Skin epidermis (tissue), 12 donors: ENCODE measurements around the gene PPP1R15B.
A peak's percentile ranks its signal among the peaks of the same experiment; 100 is the strongest.
"Not testable (repeated sequence)": the region's sequence is repeated elsewhere in the genome, so short reads cannot be mapped to it uniquely, and the experiment has no call there.

ENCODE experiments used
- H3K27ac ChIP-seq, 21 experiments: fragments of 200-600 bp; sonication (generic) in 11 of 21; one replicate each; pipeline ENCODE4 v1.5.0; 2020; ENCODE audit warnings: mild to moderate bottlenecking in 3 of 21, inconsistent platforms in 2 of 21, moderate library complexity in 2 of 21
- H3K4me3 ChIP-seq, 7 experiments: fragments of 200-600 bp; sonication (generic) in 2 of 7; one replicate each; pipeline ENCODE4 v1.5.0; 2020; ENCODE audit warnings: inconsistent platforms in 2 of 7, mild to moderate bottlenecking in 2 of 7, moderate library complexity in 1 of 7

The PPP1R15B gene

DNA sequence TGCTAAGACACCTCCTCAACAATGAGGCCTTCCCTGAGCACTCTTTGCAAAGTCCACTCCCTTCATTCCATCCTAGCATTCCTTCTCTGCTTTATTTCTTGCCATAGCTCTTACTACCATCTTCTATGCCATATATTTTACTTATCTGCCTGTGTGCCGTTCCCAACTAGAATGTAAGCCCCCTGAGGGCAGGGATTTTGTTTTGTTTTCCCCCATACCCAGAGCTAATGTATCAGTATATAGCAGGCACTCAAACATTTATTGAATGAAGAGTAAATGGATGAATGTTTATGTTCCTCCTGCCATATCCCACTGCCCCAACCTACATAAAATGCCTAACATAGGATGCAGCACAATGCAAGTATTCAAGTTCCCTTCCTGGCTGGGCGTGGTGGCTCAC lies 14.9 kb upstream of the PPP1R15B start:
- no peak overlapping the region for H3K4me3 ChIP-seq
- peak overlapping the region in 4 of 21 experiments; percentile 9 to 52 (median 32) for H3K27ac ChIP-seq

DNA sequence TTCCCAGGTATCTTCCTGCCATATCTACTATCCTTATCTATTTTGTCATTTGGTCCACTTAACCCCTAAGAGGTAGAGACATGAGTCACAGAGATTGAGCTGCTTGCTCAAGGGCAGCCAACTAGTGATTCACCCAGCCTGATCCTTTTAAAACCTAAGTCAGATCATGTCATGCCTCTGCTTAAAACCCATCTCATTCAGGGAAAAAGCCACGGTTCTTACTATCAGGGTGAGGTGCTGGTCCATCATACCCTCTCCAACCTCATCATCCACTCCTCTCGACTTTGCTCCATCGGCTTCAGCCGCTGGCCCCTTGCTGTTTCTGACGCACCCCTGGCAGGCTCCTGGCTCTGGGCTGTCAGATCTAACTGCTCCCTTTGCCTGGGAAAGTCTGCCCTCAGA lies 14.4 kb upstream of the PPP1R15B start:
- Histone ChIP-seq H3K27ac (peak overlapping the region in 4 of 21 experiments; percentile 9 to 52 (median 32)), H3K4me3 (no peak overlapping the region)

DNA sequence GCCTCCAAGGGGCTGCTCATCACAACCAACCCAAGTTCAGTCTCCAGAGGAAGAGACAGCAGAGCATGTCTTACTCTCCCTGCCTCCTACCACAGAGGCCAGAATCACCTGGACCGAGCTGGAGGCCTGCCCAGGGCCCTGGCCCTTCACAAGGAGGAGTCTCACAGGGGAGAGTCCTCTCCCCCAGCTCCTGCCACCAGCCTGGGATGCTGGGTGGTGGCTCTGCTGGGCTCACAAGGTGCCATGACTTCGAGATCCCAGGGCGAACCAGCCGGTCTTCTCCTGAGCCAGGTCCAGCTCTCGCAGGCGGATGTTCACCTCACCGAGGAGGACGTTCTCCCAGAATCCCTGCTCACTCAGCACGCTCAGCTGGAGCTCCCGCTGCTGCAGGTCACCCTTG lies 13.0 kb upstream of the PPP1R15B start:
- no peak overlapping the region for H3K27ac ChIP-seq

DNA sequence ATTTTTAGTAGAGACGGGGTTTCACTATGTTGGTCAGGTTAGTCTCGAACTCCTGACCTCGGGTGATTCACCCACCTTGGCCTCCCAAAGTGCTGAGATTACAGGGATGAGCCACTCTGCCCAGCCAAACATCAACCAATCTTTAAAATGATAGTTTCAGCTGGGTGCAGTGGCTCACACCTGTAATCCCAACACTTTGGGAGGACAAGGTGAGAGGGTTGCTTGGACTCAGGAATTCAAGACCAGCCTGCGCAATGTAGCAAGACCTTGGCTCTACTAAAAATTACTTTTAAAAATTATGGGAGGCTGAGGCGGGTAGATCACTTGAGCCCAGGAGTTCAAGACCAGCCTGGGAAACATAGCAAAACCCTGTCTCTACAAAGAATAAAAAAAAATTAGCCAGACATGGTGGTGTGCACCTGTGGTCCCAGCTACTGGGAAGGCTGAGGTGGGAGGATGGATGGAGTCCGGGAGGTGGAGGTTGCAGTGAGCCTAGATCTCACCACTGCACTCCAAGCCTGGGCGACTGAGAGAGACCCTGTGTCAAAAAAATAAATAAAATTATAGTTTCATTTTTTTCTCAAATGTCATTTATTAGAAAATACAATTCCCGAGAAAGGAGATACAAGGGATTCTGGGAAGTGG lies 10.6 kb upstream of the PPP1R15B start:
- H3K4me3 ChIP-seq = not testable (repeated sequence)
- H3K27ac ChIP-seq = peak overlapping the region in 6 of 21 experiments; percentile 10 to 73 (median 28)

More for the DNA sequence above, 13.0 kb upstream of the PPP1R15B start:
- H3K4me3 ChIP-seq = no peak overlapping the region

DNA sequence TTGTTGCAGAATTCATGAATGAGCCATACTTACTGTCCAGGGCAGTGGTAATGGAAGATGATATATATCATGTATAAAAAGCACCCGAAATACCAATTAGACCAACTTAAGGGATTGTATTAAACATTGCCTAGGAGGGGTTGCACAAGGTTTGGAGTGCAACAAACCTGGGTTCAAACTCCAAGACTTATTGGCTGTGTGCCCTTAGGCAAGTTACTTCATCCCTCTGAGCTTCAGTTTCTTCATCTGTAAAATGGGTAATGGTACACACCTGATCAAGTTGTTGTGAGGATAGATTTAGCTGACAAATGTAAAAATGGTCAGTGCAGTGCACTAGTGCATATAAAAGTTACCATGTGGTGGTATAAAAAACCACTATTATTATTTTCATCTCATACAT lies 9.8 kb upstream of the PPP1R15B start:
- Histone ChIP-seq H3K4me3 (no peak overlapping the region), H3K27ac (no peak overlapping the region)

DNA sequence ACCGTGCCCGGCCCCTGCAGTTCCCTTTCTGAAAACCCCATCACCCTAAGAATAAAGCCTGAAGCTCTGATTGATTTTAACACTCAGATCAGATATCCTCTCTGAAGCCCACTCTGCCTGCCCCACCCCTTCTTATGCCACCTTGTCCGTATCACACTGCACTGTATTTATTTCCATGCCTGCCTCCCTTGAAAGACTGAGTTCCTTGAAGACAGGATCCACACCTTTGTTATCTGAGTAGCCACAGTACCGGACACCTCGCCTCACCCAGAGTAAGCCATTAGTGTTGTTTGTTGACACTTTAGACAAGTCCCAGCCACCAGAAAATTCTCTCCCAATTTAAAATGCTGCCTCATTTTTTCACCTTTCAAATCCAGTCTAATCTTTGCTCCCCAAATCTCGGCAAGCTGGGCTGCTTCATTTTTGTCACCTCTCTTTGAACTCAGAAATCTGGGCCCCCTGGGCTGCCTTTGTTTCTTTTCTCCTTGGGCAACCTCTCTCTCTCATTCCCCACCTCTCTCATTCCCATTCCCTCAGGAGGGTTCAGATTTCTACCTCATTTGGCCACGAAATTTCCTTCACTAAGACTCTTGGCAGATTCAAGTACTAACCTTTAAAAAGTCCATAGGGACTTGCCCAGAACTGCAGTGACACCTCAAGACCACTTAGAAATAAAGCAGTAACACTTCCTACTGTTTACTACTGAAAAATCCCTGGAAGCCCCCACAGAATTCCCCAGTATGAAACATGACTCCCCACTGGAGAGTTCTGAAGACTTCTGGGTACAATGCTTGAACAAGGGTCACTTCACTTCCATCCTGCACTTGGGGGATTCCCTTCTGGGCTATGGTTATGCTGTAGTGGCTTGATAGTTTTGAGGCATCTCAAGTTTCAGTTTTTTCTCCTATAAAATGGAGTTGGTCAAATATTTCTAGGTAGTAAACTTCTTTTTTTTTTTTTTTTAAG lies 8.7 kb upstream of the PPP1R15B start:
- Histone ChIP-seq H3K27ac (peak overlapping the region in 8 of 21 experiments; percentile 14 to 89 (median 46)), H3K4me3 (no peak overlapping the region)

DNA sequence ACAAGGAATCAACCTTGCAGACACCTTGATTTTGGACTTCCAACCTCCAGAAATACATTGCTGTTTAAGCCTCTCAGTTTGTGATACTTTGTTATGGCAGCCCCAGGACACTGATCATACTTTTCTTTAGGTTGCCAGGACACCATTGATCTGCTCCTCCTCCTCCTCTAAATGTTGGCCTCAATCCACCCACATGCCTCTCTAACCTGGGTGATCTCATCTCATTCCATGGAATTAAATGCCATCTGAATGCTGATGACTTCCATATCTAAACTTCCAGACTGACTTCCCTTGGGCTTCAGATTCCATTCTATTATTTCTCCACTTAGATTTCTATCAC lies 7.4 kb upstream of the PPP1R15B start:
- H3K4me3 ChIP-seq = no peak overlapping the region
- H3K27ac ChIP-seq = peak overlapping the region in 14 of 21 experiments; percentile 60 to 89 (median 82)

DNA sequence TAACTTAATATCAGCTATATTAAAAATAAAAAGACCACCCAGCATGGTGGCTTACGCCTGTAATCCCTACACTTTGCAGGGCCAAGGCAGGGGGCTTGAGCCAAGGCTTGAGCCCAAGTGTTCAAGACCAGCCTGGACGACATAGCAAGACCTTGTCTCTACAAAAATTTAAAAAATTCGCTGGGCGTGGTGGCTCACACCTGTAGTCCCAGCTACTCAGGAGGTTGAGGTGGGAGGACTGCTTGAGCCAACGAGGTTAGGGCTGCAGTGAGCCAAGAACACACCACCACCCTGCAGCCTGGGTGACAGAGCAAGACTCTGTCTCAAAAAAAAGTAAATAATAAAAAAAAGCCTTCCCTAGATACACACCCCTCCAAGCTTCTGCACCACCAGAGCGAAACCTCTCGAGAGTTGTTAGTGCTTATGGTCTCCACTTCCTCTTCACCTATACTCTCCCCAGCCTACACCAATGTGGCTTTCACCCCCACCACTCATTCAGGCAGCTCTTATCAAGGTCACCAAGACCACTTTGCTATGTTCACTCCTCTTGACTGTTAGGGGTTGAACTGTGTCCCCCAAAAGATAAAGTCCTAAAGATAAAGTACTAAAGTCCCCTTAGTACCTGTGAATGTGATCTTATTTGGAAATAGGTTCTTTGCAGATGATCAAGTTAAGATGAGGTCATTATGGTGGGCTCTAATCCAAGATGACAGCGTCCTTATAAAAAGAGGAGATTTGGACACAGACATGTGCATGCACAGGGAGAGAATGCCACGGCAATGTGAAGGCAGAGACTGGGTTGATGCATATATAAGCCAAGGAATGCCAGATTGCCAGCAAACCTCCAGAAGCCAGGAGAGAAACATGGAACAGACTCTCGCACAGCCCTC lies 6.8 kb upstream of the PPP1R15B start:
- peak overlapping the region in 20 of 21 experiments; percentile 60 to 89 (median 81) for H3K27ac ChIP-seq
- no peak overlapping the region for H3K4me3 ChIP-seq

DNA sequence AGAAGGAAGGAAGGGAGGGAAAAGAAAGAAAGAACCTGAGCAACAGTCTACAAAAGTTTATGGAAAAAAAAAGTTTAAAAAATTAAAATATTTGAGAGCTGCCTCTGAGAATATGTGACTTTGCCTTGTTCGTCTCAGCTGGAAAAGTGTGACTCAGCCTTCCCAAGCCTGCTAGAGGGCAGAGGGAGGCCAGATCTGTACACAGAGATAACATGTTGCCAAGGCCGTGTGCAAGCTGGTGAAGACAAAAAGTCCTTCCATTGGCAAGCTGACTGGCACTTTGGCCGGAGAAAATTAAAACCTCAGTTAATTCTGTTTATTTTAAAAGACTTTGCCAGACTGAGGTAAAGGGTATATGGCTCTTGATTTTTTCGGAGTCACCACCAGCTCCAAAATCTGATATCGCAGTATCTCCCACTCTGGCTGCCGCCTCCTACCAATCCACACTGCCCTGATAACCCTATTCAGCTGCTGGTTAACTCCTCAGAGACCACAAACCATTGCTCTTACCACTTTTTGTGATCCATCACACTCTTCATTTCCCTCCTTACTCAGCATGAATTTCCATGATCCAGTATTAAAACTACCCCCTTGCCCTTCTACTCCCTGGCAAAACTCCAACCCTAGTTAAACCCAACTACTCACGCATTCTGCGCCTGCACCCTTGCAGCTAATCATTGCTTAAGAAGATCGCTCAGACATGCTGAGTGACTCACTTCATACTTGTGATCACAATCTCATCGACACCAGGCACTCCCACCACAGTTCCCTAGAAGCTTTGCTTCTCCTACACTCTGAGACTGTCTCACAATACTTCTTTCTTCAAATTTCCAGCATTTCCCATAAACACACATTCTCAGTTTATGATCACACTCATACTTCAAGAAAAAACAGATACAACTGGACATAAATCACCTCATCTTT lies 5.7 kb upstream of the PPP1R15B start:
- Histone ChIP-seq H3K27ac (peak overlapping the region in 20 of 21 experiments; percentile 60 to 89 (median 81)), H3K4me3 (peak overlapping the region in 1 of 7 experiments; percentile 8)

DNA sequence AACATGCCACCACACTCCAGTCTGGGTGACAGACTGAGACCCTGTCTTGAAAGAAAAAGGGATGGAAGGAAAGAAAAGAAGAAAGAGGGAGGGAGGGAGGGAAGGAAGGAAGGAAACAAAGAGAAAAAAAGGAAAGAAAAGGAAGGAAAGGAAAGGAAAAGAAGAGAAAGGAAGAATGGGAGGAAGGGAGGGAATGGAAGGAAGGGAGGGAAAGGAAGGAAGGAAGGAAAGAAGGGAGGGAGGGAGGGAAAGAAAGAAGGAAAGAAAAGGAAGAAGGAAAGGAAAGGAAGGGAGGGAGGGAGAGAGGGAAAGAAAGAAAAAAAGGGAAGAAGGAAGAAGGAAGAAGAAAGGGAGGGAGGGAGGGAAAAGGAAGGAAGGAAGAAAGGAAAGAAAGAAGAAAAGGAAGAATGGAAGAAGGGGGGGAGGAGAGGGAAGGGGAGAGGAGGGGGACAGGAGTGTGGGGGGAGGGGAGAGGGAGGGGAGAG lies 5.0 kb upstream of the PPP1R15B start:
- H3K27ac ChIP-seq = peak overlapping the region in 19 of 21 experiments; percentile 60 to 89 (median 81)
- no peak overlapping the region for H3K4me3 ChIP-seq

DNA sequence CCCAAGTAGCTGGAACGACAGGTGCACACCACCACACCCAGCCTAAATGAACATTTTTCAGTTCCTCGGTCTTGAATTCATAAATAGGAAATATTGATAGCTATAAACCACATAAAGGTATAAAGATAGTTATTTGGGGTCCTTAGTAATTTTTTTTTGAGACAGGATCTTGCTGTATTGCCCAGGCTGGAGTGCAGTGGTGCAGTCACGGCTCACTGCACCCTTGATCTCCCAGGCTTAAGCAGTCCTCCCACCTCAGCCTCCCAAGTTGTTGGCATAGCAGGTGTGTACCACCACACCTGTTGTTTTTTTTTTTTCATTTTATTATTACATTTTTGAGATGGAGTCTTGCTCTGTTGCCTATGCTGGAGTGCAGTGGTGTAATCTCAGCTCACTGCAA lies 3.7 kb upstream of the PPP1R15B start:
- Histone ChIP-seq H3K27ac (peak overlapping the region in 2 of 21 experiments; percentile 83), H3K4me3 (no peak overlapping the region)

DNA sequence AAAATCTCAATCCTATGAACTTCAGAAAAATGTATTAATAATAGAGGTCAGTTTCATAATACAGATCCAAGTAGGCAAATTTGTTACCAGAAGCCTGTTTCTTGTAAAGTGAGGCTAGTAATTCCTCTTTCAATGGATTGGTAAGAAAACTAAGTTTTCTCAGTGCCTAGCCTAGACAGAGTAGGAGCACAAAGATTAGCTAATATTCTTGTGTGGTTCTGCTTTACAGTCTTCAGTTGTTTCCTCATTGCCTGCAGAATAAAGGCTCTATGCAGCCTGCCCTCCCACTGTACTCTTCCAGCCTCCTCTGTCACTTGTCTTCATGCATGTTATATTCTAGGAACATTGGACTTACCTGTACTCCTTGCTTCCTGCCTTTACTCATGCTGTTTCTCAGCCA lies 2.4 kb upstream of the PPP1R15B start:
- peak overlapping the region in 13 of 21 experiments; percentile 4 to 100 (median 58) for H3K27ac ChIP-seq
- no peak overlapping the region for H3K4me3 ChIP-seq

DNA sequence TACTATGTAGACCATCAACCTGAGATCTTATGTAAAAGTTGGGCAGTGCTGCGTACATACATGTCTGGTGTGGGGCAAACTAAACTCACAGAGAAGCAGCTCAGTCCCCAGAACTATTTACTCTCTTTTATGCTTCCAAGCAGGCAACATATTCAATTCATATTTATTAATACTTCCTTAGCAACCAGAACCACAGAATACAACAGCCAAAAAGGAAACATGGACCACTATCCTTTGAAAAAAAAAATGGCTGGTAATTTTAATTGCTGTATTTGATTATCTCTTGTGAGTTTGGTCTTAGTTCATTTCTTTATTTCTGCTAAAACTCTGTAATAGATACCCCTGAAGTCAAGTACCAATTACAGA lies 1.5 kb upstream of the PPP1R15B start:
- H3K27ac ChIP-seq = peak overlapping the region in 14 of 21 experiments; percentile 39 to 100 (median 85)
- H3K4me3 ChIP-seq = no peak overlapping the region

DNA sequence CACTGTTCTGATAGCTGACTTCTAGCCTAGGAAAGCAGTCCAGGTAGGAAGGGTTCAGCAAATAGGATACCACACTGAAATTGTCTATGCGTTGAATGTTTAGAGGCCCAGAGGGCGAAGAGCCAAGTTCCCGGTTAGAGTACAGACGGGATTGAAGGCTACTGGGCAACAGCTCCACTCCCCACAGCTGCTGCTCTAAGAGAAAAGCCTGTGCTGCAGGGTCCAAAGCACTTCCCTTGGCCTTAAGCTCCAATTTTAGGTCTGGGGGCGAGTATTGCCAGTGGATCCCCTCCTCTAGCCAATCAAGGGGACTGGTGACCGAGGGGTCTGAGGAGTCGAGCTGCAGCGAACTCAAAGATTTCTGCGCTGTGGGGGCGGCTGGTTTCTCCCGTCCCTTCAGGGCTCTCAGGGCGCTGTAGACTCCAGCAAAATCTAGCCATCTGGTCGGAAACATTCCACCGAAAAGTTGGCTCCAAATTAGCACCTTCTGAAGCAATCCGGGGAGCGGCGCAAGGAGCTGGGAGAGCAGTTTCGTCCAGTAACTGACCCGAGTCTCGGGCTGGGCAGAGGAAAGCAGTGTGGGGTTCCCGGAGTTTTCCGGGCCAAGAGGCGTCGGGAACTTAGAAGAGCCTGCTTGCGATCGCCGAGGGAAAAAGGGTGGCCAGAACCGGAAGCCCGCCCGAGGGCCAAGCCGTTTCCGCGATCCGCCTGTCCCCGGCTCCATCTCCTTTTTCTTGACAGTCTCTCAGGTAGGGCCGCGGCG lies 748 bp downstream of the PPP1R15B start:
- H3K4me3 ChIP-seq = peak overlapping the region; percentile 68 to 91 (median 80)
- peak overlapping the region; percentile 79 to 100 (median 99) for H3K27ac ChIP-seq

DNA sequence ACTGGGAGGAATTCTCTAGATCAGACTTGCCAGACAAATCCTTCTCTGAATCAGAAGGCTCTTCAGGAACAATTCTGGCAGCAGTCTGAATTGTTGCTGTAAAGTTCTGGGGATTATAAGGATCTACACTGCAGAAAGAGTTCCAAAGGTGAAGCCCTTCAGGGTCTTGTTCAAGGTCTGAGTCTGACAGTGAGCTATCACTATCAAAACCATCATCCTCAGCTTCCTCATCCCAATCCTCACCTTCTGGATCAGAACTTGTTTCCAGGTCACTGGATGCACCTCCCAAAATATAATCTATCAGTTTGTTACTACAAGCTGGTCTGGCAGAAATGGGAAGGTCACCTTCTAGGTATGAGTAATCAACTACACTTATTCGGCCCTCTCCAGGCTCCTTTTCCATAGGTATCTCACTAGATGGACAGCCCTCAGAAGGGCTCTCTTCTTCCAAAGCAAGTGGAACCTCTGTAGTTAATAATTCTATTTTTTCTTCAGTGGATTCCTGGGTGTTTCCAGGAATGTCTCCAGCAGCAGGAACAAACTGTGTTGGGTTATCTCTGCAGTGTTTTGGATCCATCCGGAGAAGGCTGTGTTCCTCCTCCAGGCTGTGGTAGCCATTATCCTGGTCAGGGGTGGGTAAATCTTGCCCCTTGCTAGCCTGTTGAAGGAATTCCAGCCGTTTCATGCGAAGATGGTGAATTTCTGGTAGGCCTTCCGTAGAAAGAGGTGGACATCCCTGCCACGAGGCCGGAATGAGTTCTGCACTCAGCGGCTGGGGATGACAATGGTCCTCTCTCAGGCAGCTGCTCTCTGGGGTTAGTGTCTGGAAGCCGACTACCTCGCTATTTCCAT lies 1.6 kb downstream of the PPP1R15B start:
- H3K4me3 ChIP-seq = peak overlapping the region; percentile 68 to 91 (median 80)
- peak overlapping the region; percentile 79 to 100 (median 99) for H3K27ac ChIP-seq

DNA sequence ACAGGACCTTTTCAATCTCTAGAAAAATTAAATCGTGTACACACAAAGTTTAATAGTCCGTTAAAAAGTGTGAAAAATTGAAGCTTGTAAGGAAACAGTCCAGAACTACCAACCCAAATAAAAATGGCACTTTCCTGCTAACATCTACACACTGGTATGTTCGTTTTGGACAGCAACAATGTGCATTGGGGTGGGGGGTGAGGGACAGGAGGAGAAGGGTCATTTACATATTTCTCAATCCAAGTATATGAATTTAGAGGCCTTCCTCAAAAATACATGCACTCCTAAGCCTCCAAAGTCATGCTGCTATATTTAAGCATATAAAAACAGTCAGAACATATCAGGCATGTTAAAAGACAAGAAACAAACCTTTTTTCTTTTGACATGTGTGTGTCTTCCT lies 2.5 kb downstream of the PPP1R15B start:
- peak overlapping the region in 16 of 21 experiments; percentile 95 to 100 (median 99) for H3K27ac ChIP-seq

DNA sequence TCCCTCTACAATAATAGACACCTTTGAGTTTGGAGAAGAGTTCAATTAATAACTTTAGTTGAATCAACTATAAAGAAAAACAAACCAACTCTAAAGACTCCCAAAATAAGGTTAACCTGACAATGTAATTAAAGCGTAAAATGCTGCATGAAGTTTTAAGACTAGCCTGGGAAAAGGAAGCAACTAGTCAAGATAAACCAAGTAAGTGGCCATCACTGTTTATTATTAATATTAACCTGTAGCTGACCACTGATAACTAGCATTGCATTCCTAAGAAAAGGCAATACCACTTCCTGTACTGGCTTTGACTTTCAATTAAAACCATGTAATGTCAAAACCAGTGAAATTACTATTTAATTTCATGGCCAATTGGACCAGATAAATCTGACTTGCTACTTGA lies 3.0 kb downstream of the PPP1R15B start:
- H3K27ac ChIP-seq = peak overlapping the region in 8 of 21 experiments; percentile 24 to 100 (median 76)
- H3K4me3 ChIP-seq = peak overlapping the region; percentile 68 to 91 (median 80)

More for the DNA sequence above, 2.5 kb downstream of the PPP1R15B start:
- H3K4me3 ChIP-seq = peak overlapping the region; percentile 68 to 91 (median 80)
